Central memory CD4-positive, alpha-beta T cell (primary cell): Measurements from ENCODE around the gene MDC1.
"Not testable (repeated sequence)": the region's sequence is repeated elsewhere in the genome, so short reads cannot be mapped to it uniquely, and the experiment has no call there.

Source experiments
- DNase-seq: peaks from one replicate; pipeline ENCODE4 v3.0.0; 2022

Gene MDC1

DNA sequence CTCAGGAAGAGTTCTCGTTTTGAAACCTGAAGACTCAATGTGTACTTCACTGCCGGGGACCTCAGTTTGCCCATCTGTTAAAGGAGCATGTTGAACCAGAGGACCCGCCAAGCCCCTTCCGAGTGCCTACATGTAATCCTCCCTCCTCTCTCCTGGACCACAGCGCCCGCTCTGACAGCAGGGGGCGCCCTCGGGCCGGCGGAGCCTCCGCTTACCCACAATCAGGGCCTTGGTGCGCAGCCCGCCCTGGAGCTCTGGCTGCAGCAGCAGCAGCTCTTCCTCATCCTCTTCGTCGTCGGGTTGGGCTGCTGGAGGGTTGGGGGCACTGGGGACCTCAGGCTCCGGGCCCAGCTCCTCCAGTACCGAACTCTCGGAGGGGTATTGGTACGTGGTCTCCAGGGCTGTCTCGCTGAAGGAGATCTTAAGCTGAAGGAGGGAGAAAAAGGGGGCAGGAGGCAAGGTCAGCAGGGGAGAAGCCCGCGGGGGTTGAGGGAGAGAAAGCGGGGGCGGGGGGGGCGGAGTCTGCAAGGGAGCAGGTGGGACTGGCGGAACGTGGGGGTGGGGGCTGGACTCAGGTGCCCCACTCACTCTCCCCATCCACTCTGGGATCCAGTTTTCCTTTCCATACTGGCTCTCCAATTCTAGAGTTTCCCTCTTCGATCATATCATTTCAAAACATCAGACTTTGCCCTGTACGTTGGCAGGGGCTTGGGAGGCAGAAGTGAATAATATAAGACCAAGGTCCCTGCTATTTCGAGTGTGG, 37.9 kb downstream of the MDC1 start:
- DNase-seq, result peak; percentile 87

GRCh38 chr6:30676660-30677285, 40.3 kb downstream of the MDC1 start:
- DNase-seq, result no peak

- peak; percentile 84 for DNase-seq
These were observed 44.4 kb downstream of the MDC1 start, which contains the start of gene DHX16 for GRCh38 chr6:30672445-30673253. TSS of gene DHX16 (minus strand) at chr6:30673006. CDS start at chr6:30672841, 165 bp downstream.

DNA sequence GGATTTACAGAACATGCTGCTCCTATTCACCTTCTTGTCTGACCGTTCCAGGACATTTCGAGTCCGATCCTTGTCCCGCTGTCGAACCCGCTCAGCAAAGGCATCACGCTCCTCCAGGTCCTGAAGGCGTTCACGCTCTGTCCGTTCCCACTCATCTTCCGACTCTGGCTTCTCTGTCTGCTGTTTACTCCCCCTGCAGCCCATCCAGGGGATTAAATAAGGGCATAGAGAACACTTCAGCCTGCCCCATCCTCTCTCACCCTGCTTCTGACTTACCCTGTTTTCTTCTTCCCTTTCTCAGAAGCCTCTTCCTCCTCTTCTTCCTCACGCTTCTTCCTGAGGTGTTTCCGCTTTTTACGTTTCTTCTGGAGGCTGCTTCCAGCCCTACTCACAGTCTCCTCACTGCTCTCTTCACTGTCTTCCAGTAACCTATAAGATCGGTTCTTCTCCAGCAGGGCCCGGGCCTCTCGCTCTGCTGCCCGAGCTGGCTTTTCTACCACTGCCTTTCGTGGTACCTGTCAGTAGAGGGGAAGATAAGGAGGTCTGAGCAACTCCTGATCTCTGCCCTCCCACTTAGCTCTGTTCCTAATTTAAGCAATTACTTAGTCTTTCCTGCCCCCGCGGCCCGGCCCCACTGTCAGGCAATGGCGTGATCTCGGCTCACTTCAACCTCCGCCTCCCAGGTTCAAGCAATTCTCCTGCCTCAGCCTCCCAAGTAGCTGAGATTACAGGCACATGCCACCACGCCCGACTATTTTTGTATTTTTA, 46.1 kb downstream of the MDC1 start:
- DNase-seq, result no peak

GRCh38 chr6:30666300-30666699, 50.8 kb downstream of the MDC1 start:
- DNase-seq, result not testable (repeated sequence)

DNA sequence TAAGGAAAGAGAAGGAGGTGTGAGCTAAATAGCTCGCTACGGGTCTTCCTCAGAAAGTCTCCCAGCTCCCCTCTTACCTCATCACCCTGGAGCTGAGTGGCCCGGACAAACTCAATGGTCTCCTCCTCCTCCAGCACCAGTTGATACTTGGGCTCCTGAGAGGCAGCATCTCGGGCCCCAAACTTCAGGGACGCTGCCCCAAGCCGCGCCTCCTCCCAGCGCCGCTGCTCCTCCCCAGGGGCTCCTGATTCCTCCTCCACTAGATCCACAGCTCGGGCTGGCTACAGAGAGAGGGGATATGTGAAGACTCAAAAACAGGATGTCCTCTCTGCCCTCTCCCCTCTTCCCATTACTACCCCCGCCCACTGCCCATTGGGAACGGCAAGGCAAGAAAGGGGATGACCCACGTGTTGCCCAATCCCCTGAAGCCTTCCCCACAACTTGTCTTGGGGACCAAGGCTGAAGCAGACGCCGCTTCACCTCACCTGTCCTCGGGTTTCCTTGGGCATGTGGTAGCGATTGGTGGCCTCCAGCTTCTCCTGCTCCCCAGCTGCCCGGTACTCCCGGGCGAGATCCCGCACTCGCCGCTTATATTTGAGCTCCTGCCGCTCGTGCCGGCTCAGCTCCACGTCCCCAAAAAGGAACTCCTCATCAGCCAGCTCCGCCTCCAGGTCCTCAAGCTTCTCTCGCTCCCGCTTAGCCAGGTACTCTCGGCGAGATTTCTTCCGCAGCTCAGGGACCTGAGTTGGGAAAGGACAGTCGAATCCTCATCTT, 51.9 kb downstream of the MDC1 start:
- DNase-seq, result no peak

- not testable (repeated sequence) for DNase-seq
These were observed 59.2 kb downstream of the MDC1 start for GRCh38 chr6:30657922-30658321.

- no peak for DNase-seq
These were observed 59.6 kb downstream of the MDC1 start for GRCh38 chr6:30657454-30657853.

- DNase-seq, result no peak
These were observed 60.6 kb downstream of the MDC1 start for GRCh38 chr6:30656513-30656912.

DNA sequence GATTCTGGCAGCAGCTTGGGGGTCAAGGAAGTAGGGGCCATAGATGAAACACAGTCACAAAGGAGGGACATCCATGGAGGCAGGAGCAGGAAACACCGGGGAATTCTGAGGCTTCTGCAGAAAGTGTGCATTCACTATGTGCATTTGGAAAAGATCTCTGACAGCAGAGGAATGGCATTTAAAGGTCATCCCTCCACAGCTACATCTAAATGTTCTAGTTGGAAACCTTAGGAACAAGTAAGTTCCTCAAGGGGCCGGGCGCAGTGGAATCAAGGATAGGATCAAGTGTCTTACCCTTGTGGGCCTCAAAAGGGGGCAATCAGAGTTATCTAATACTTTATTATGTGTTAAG, 61.4 kb downstream of the MDC1 start:
- DNase-seq, result no peak

GRCh38 chr6:30654798-30655742, 62.0 kb downstream of the MDC1 start:
- DNase-seq, result no peak

GRCh38 chr6:30651143-30651542, 65.9 kb downstream of the MDC1 start:
- no peak for DNase-seq
